CD4-positive, alpha-beta T cell treated with Interleukin-4 for 1 hour (primary cell): ENCODE results near the gene APOO.
"Not testable (repeated sequence)": the region's sequence is repeated elsewhere in the genome, so short reads cannot be mapped to it uniquely, and the experiment has no call there.

Source experiments
- DNase-seq, 2 donors: peaks; one replicate each; pipeline ENCODE4 v3.0.0-alpha.2; 2020 to 2022

APOO gene

DNA sequence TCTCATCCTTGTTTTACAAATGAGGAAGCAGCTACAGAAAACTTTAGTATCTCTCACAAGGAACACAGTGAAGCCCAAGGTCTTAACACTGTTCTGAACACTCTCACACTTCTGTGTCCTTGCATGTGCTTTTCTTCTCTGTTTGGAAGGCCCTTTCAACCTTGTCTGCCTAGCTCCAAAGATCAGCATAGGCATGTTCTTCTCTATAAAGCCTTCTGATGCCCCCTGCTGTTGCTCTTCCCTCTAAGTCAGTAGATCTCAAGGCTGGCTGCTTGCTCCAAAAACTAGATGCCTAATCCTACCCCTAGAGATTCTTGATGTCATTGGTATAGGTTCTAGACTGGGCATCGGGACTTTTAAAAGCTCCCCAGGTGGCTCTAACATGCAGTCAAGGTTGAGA is 5.9 kb downstream of the APOO start:
- peak; percentile 49 to 56 for DNase-seq

DNA sequence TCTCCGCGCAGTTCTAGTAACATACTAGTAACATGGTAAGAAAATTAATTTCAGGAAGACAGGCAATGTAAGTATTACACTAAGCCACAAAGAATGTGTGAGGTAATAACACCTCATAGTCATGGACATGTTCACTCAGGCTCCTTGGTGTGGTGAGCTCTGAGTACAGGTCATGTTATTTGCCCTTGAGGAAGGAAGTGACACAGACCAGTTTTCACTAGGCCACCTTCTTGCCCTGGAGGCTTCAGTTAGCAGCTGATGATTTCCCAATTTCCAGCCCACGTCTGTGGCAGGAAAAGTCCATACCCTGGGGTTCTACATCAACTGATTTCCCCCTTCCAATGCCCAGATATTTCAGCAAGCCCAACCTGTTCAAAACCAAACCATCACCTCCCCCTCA is 6.7 kb downstream of the APOO start:
- DNase-seq: peak in 1 of 2 donors; percentile 25

DNA sequence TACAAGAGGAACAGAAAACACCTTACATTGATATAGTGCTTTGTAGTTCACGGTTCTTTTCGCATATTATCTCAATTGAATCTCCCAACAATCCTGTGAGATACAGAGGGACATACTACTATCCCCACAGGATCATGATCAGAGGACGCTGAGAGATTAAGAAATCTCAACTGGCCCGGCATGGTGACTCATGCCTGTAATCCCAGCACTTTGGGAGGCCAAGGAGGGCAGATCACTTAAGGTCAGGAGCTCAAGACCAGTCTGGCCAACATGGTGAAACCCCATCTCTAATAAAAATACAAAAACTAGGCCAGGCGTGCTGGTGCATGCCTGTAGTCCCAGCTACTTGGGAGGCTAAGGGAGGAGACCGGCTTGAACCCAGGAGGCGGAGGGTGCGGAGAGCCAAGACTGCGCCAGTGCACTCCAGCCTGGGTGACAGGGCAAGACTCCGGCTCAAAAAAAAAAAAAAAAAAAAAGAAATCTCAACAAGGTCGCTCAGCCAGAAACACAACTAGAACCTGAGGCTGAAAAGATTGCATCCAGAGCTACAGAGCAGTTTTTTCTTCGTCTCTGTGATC is 7.4 kb downstream of the APOO start:
- no peak for DNase-seq

DNA sequence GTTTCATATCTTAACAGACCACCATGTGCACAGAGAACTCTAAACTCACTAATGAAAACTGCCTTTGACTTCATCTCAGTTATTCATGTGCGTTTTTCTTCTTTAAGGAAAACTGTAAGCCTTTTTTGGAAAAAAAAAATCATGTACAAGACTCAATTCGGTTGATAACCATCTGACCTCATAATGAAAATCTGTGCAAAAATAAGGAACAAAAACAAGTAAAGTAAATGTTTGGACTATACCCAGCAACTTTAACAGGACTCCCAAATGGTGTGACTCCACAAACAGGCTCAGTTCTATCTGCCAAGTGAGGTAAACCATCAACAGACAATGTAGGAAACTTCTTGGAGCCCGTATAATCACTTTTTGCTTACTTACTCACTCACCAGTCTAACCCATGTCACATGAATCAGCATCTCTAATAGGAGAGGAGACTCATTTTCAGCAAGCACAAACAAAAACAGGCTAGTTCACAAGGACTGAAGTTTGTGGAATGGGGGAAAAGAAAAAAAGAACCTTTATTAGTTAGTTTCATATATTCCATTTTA is 9.3 kb downstream of the APOO start:
- no peak for DNase-seq

DNA sequence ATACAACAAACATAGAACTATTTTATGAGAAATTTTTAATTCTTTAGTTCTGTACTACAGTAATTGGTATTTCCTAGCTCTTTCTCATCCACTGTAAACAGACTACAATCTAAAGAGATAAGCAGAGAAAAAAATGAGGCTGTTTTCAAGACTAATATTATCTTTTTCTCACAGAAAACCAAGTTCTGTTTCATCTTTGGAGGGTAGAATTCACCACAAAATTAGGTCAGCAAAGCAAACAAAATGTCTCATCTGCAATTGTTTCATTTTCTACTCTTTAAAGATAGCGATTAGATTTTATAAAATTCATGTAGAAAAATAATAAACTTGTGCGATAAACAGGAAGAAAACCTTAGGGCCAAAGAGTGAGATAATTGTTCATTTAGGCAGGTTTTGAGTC is 10.8 kb downstream of the APOO start:
- no peak for DNase-seq

DNA sequence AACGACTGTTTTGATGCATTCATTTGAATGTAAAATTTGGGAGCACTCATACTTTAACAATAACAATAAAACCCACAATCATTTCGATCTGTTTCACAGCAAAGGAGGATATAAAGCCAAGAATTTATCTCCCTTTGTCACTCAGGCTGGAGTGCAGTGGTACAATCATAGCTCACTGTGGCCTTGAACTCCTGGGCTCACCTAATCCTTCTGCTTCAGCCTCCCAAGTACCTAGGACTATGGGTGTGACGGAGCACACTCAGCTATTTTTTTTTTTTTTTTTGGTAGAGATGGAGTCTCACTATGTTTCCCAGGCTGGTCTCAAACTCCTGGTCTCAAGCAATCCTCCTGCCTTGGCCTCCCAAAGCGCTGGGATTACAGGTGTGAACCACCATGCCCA is 11.2 kb downstream of the APOO start:
- DNase-seq: not testable (repeated sequence)

DNA sequence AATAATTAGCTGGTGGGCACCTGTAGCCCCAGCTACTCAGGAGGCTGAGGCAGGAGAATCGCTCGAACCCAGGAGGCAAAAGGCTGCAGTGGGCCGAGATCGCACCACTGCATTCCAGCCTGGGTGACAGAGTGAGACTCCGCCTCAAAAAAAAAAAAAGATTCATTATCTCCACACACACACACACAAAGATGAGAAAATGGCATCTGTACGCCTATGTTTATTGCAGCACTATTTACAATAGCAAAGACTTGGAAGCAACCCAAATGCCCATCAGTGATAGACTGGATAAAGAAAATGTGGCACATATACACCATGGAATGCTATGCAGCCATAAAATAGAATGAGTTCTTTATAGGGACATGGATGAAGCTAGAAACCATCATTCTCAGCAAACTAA is 12.7 kb downstream of the APOO start:
- not testable (repeated sequence) for DNase-seq

DNA sequence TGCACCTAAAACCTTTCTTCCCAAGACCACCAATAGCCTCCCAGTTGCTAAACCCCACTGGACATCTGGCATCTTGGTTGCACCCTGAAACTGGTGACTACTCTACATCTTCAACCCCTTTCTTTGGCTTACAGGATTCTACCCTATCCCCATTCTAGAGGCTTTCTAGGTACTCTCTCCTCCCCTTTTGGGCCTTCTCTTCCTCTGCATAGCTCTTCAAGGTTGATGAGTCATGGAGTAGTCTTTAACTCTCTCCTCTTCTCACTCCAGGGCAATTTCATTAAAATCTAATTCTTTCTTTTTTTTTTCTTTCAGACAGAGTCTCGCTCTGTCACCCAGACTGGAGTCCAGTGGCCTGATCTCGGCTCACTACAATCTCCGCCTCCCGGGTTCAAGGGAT is 16.8 kb downstream of the APOO start:
- DNase-seq: no peak

DNA sequence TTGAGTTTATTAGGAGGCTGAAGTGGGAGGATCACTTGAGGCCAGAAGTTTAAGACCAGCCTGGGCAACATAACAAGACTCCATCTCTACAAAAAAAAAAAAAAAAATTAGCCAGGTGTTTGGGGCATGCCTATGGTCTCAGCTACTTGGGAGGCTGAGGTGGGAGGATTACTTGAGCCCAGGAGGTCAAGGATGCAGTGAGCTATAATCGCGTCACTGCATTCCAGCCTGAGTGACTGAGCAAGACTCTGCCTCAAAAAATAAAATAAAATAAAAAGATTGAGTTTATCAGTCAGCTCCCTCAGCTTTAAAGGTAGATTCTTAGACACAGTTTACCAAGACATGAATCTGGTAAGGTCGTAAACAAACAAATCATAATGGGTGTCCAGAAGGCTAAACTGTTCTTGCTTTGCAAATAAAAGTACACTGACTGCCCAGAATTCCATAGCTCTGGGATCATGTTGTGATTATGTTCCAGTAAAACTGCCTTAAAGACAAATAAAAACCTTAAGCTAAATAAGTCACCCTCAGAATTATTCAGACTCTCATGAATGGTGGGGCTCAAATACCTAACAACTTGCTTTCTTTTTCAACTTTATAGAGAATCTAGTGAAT is 18.7 kb downstream of the APOO start:
- DNase-seq: no peak

DNA sequence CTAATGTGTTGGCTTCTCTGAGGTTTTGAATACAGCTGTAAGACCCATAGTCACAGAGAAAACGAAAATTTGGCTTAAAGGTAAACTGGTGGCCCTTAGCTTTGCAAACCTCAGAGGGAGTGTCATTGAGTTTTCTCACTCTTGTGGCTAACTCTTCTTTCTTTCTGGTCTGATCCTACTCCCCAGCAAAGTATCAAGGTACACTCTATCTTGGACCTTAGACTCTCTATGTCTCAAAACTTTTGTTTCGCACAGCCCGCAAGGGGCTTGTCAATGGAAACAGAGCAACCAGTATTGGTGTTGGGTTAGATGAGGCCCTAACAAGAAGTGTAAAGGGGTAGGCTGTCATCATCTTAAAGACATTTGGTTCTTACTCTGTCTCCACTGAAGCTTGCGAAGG is 19.8 kb downstream of the APOO start:
- DNase-seq: no peak

DNA sequence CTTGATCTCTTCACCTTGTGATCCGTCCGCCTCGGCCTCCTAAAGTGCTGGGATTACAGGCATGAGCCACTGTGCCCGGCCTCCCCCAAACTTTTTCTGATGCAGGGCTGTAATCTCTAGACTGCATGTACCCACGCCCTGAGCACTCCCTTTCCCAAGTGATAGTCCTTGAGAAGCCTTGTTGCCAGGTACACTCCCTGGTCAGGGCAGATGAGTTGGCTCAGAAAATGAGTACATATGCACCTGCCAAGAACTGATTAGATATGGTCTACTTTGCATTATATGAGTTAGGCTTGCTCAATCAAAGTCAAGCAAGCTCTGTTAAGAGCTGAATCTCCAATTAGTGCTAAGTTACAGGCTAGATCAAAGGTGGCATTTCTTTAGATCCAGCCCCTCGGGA is 20.3 kb downstream of the APOO start:
- DNase-seq: no peak

DNA sequence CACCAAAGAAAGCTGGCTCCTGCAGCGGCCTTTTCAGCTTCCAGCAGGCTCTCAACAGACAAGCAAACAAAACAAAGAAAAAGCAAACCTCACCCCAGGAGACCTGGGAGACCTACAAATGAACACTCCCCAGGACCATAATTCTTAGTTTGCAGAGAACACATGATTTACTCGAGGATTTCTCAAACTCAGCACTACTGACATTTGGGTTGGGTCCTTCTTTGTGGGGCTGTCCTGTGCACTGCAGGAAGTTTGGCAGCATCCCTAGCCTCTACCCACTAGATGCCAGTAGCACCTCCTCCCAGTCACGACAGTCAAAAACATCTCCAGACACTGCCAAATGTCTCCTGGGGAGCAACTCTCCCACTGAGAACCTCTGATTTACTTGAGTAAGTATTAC is 21.9 kb downstream of the APOO start:
- no peak for DNase-seq

DNA sequence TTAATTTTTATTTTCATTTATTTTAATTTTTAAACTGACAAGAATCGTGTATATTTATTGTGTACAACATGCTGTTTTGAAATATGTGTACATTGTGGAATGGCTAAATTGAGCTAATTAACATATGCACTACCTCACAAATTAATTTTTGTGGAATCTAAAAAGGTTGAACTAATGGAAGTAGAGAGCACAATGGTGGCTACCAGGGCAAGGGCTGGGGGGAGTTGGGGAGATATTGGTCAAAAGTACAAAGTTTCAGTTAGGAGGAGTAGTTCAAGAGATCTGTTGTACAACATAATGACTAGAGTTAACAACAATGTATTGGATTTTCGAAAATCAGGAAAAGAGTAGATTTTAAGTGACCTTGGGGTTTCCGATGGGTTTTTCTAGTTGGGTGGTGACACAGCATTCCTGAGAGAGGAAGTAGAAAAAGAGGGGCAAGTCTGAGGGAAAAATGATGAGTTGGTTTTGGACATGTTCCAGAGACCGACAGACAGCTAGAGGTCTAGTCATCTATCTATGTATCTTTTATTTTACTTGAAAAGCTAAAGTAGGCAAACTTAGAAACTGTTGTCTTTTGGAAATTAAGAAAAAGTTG is 23.2 kb downstream of the APOO start:
- DNase-seq: no peak

DNA sequence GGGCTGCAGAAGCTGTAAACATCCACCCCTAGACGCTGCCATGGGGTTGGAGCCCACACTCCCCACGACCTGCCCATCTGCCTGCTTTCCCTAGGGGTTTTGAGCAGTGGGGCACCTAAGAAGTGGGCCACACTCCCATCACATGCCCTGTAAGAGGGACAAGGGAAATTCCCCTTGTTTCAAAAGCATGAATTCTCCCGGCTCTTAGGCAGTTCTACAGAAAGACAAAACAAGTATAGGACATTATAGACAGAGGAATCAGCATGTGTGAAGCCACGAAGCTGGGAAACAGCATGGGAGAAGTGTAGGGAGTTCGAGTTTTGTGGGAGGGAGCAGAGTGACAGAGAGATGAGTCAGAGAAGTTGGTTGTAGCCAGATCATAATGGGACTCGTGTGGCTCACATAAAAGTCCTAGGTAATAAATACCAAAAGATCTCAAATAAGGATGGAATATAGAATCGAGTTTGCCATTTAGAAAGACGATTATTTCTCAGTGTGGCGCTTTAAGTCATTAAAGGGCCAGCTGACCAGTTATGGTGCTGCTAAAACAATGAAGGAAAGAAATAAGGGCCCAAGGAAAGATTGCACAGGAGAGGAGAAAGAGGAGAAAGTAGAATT is 23.9 kb downstream of the APOO start:
- no peak for DNase-seq

DNA sequence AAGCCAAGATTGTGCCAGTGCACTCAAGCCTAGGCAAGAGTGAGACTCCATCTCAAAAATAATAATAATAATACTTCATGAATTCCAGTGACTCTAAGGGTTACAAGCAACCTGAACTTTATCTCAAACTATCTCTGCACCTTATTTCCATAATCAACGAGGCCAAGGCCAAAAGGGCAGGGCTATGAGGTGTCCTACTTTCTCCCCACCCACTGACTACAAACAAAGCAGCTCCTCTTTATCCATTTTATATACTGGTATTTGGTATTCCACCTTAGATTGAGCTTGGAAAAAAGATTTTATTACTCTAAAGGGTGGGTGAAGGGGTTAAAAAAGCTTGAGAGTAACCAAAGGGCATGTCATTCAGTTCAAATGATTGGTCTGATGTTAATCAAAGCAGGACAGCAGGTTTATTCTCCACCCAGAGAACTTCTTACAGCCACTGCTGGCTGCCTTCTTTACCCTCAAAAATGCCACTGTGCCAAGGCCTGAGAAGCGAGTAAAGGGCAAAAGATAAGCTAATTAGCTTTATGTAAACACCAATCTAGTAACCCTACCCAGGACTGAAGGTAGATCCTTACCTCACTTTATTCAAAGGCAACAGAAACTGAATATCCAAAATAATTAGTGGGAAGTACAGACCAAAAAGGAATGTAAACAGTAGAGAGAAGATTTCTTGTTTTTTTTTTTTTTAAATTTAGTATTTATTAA is 28.2 kb downstream of the APOO start:
- no peak for DNase-seq

DNA sequence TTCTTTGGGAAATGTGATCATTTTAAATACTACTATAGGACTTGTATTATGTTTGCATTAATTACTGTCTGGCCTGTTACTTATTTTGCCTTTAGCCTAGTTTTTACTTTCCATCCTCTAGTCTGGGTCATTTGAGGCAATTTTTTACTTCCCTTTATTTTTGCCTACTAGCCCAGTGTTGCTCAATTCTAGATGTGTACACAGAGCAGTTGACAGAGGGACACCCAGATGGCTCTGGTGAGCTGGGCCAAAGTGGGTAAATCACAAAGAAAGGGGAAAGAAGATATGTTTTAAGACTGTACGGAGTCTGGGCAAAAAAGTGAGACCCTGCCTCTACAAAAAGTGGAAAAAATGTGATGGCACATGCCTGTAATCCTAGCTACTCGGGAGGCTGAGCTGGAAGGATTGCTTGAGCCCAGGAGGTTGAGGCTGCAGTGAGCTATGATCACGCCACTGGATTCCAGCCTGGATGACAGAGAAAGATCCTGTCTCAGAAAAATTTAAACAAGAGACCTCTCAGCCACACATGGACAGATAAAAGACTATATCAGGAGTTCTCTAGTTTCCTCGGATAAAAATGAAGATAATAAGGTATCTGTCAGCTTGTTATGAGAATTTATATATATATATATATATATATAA is 35.7 kb downstream of the APOO start:
- DNase-seq: peak in 1 of 2 donors; percentile 13

DNA sequence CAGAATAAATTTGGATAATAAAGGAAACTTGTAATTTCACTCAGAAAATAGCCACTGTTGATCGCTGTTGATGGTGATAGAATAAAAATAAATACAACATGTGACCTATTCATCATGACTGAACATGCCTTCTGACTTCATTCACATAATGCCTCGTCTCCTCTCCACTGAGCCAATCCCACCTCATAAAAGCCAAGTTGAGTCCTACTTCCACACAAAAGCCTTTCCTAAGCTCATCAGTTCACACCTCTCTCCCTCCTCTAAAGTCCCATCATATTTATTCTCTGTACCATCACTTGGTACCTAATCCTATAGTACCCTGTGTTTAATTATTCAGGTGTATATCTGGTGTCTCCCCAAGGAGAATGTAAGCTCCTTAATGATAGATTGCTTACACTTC is 37.7 kb downstream of the APOO start:
- DNase-seq: no peak

DNA sequence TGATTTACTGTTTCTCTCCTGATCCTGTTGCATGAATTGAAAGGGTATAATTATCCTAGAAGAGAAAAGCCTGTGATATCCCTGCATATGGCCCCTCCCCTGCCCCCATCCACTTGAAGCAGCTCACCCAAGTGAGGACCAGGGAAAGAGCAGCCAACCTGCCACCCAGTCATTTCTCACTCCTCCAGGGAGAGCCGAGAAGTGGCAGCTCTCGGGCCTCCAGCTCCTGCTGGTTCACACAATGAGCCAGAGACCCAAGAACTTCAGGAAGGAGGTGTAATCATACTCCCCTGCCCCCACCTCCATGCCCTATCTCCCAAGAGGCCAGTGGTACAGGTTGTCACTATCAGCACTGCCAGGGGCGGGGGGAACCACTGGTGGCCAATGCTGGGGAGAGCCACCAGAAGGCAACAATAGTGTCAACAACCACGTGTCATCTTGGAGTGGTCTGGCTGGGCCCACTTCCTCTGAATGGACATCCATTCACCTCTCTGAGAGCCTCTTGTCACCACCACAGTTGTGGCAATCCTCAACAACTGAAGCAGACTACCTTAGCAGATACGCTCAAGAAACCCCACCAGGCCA is 42.9 kb downstream of the APOO start:
- DNase-seq: no peak

DNA sequence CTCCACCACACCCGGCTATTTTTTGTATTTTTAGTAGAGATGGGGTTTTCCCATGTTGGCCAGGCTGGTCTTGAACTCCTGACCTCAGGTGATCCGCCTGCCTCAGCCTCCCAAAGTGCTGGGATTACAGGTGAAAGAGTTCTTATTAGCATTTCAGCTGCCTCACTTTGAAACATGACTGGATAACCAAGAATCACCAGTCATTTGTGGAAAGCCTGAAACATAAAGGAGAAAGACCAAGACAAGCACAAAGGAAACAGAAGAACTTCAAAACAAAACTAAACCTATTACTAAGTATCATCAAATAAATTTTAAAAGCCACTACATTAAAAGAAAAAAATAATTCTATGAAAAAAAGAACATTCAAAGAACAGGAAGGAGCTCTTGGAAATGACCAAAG is 45.8 kb downstream of the APOO start:
- DNase-seq: not testable (repeated sequence)

DNA sequence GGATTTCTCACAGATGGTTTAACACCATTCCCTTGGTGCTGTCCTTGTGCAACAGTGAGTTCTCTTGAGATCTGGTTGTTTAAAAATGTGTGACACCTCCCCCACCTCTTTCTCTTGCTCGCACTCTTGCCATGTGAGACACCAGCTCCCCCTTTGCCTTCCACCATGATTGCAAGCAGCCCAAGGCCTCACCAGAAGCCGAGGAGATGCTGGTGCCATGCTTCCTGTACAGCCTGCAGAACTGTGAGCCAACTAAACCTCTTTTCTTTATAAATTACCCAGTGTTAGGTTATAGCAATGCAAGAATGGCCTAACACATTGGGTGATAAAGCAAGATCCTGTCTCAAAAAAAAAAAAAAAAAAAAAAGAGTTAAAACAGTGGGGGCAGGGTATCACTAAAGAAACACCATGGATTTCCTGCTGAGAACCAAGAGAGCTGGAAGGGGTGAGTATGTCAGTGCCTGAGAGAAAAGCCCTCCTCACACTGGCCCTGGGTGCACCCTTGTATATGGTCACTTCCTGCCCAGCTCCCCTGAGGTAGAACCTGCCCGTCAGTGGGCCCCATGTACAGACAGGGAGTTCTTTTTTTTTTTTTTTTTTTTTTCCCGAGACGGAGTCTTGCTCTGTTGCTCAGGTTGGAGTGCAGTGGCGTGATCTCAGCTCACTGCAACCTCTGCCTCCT is 46.4 kb downstream of the APOO start:
- no peak for DNase-seq

DNA sequence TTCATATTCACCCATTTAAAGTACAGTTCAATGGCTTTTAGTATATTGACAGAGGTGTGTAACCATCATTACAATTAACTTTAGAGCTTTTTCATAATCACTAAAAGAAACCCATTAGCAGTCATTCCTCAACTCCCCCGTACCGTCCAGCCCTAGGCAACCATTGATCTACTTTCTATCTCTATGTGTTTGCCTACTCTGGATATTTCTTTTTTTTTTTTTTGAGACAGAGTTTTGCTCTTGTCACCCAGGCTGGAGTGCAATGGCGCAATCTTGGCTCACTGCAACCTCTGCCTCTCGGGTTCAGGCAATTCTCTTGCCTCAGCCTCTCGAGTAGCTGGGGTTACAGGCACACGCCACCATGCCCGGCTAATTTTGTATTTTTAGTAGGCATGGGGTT is 48.5 kb downstream of the APOO start:
- not testable (repeated sequence) for DNase-seq

DNA sequence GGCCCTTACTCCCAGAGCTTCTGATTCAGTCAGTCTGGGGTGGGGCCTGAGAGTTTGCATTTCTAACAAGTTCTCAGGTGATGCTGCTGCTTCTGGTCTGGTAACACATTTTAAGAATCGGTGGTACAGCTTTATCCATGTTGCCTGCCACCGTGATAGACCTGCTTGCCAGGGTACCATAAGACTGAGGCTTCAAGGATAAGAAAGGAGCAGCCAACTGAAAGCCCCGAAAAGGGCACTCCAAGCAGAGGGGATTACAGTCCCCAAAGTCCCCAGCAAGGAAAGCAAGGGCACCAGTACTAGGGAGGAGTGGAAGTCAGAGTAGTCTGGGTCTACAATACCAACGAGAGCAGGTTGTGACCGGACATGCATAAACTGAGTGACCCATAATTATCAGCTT is 49.8 kb downstream of the APOO start:
- no peak for DNase-seq
